ENCODE measurements around the gene RLN1. TPM values are rescaled to one million over a fixed set of nuclear protein-coding genes. Genes with fewer than 3 reads are reported as not detected.
"Not testable (repeated sequence)": the region's sequence is repeated elsewhere in the genome, so short reads cannot be mapped to it uniquely, and the experiment has no call there.

The RLN1 gene
- total and polyA plus RNA-seq, 10 donors: 0.30 to 1.1 (median 0.52) TPM; not detected in 5

- intact Hi-C loops (cut with DNase I; ENCODE audit: low total_unique reads): no loop called here
- peaks cover 0 to 10% (median 4%) of the 10 kb centered on the region in 8 donors for H3K9me3 ChIP-seq
- 93 to 98% (median 97%) methylated on average over 1 of the region's 1 CpG for WGBS, 5 donors
- H3K4me3 ChIP-seq: no peak overlapping the region
- H3K27me3 ChIP-seq (replicated peaks in 1 of 7): no peaks in the 10 kb centered on the region
- H3K4me1 ChIP-seq: peaks cover 0 to 13% (median 0%) of the 10 kb centered on the region in 6 donors
- DNase-seq: no peak
- H3K36me3 ChIP-seq: peaks cover 0 to 28% (median 9%) of the 10 kb centered on the region in 6 donors
- TF ChIP-seq CTCF (IDR thresholded peaks at IDR 0.05 in 8 of 11, conservative IDR thresholded peaks at IDR 0.05 in 3 of 11): no peak
- no peak for TF ChIP-seq POLR2A (IDR thresholded peaks at IDR 0.05)
- TF ChIP-seq POLR2AphosphoS5 (IDR thresholded peaks at IDR 0.05): no peak
- H3K27ac ChIP-seq: no peak overlapping the region
Measured at GRCh38 chr9:5355226-5355625, 15.6 kb upstream of the RLN1 start.

- no peak for DNase-seq
- peaks cover 0 to 20% (median 14%) of the 10 kb centered on the region in 8 donors for H3K9me3 ChIP-seq
- no peak overlapping the region for H3K4me3 ChIP-seq
- no peak for TF ChIP-seq CTCF (IDR thresholded peaks at IDR 0.05 in 8 of 11, conservative IDR thresholded peaks at IDR 0.05 in 3 of 11)
- no peaks in the 10 kb centered on the region for H3K27me3 ChIP-seq (replicated peaks in 1 of 7)
- no peak overlapping the region for H3K27ac ChIP-seq
- H3K36me3 ChIP-seq: peaks cover 0 to 24% (median 9%) of the 10 kb centered on the region in 6 donors
- 89 to 98% (median 94%) methylated on average over 2 of the region's 2 CpGs for WGBS, 5 donors
- H3K4me1 ChIP-seq: peaks cover 0 to 13% (median 0%) of the 10 kb centered on the region in 6 donors
- intact Hi-C loops (cut with DNase I; ENCODE audit: low total_unique reads): no loop called here
Measured at GRCh38 chr9:5354184-5354583, 14.5 kb upstream of the RLN1 start.

- Histone ChIP-seq H3K27ac (peak overlapping the region in 1 of 8 donors; percentile 3), H3K4me3 (no peak overlapping the region), H3K9me3 (peaks cover 0 to 35% (median 22%) of the 10 kb centered on the region in 8 donors), H3K27me3 (replicated peaks in 1 of 7) (no peaks in the 10 kb centered on the region), H3K36me3 (peaks cover 0 to 15% (median 7%) of the 10 kb centered on the region in 6 donors), H3K4me1 (peaks cover 0 to 13% (median 0%) of the 10 kb centered on the region in 6 donors)
- intact Hi-C loops (cut with DNase I; ENCODE audit: low total_unique reads): no loop called here
- TF ChIP-seq CTCF (IDR thresholded peaks at IDR 0.05 in 8 of 11, conservative IDR thresholded peaks at IDR 0.05 in 3 of 11) (no peak), POLR2AphosphoS5 (IDR thresholded peaks at IDR 0.05) (no peak), POLR2A (IDR thresholded peaks at IDR 0.05) (no peak)
- 41 to 71% (median 54%) methylated on average over 1 of the region's 1 CpG for WGBS, 5 donors
- DNase-seq: no peak
Measured at GRCh38 chr9:5352637-5353248, 13.1 kb upstream of the RLN1 start.

- no peaks in the 10 kb centered on the region for H3K9me3 ChIP-seq
- 20 to 41% (median 34%) methylated on average over 4 of the region's 4 CpGs for WGBS, 5 donors
- TF ChIP-seq POLR2AphosphoS5 (IDR thresholded peaks at IDR 0.05) (no peak), POLR2A (IDR thresholded peaks at IDR 0.05) (no peak), CTCF (IDR thresholded peaks at IDR 0.05 in 8 of 11, conservative IDR thresholded peaks at IDR 0.05 in 3 of 11) (no peak)
- intact Hi-C loops (cut with DNase I; ENCODE audit: low total_unique reads): no loop called here
- no peak overlapping the region for H3K4me3 ChIP-seq
- H3K27me3 ChIP-seq (replicated peaks in 1 of 7): no peaks in the 10 kb centered on the region
- peak overlapping the region in 2 of 8 donors; percentile 20 to 48 for H3K27ac ChIP-seq
- H3K36me3 ChIP-seq: no peaks in the 10 kb centered on the region
- H3K4me1 ChIP-seq: peaks cover 2 to 22% (median 8%) of the 10 kb centered on the region in 6 donors
- no peak for DNase-seq
Measured at GRCh38 chr9:5336688-5337087, 3.0 kb downstream of the RLN1 start.

- H3K36me3 ChIP-seq; DNase-seq; H3K9me3 ChIP-seq; H3K4me3 ChIP-seq; H3K4me1 ChIP-seq; H3K27me3 ChIP-seq (replicated peaks in 1 of 7); intact Hi-C loops (cut with DNase I; ENCODE audit: low total_unique reads); H3K27ac ChIP-seq: not testable (repeated sequence)
- WGBS, 5 donors: 87 to 97% (median 90%) methylated on average over 3 of the region's 3 CpGs
Measured at GRCh38 chr9:5331276-5331675, 8.4 kb downstream of the RLN1 start.

Measured in spleen (tissue), 11 donors.